Type B pancreatic cell (in vitro differentiated cells): ENCODE measurements around the gene UBE3A. TPM values are rescaled to one million over a fixed set of nuclear protein-coding genes. Genes with fewer than 3 reads are reported as not detected.

ENCODE experiments used
- DNase-seq: peaks from one replicate; pipeline ENCODE4 v3.0.0; 2021; ENCODE audit warnings: mixed read lengths; ENCODE audit not compliant: unreplicated experiment; ENCODE audit errors: extremely low spot score
- H3K27ac Mint-ChIP-seq: 2 replicates; pipeline ENCODE4 v1.8.0; 2021; ENCODE audit warnings: mild to moderate bottlenecking, mixed read lengths
- H3K27me3 Mint-ChIP-seq: 2 replicates; pipeline ENCODE4 v1.8.0; 2021; ENCODE audit warnings: mixed read lengths
- H3K36me3 Mint-ChIP-seq: 2 replicates; pipeline ENCODE4 v1.8.0; 2021; ENCODE audit warnings: mixed read lengths
- H3K4me1 Mint-ChIP-seq: one replicate; pipeline ENCODE4 v1.8.0; 2021; ENCODE audit warnings: mixed read lengths; ENCODE audit not compliant: unreplicated experiment
- H3K4me3 Mint-ChIP-seq: 2 replicates; pipeline ENCODE4 v1.8.0; 2021; ENCODE audit warnings: mild to moderate bottlenecking, mixed read lengths
- H3K9me3 Mint-ChIP-seq: 2 replicates; pipeline ENCODE4 v1.8.0; 2021; ENCODE audit warnings: mixed read lengths
- CTCF ChIP-seq: fragments of 200-600 bp; sonication (generic); conservative IDR thresholded peaks from 2 replicates; pipeline ENCODE4 v1.5.0; 2021; ENCODE audit warnings: antibody characterized with exemption, mild to moderate bottlenecking
- total RNA-seq: library from RNA; stranded (reverse); gene quantifications from 2 replicates; pipeline ENCODE4 v1.2.1, GENCODE V29; 2021; ENCODE audit warnings: low replicate concordance

UBE3A gene
- total RNA-seq, 1 donor from 2014 or later = 89.0 TPM

DNA sequence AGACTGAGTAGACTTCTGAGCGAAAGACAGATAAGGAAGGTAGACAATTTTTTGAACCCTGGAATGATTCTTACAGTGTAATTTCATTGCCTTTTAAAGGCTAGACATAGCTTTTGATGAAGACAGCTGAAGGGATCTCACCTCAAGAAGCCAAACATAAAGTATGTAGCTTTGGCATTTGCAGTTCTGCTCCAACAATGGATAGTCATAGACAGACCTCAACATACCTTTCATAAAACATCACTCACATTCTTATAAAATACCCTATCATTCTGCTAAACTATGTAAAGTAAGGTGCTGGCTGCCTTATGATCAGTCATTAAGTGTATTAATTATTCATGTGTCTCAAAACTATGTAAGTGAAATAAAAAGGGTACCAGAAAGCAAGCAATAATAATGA lies 70.0 kb downstream of the UBE3A start:
- H3K27ac Mint-ChIP-seq = no peak overlapping the region

GRCh38 chr15:25366058-25366457 lies 72.8 kb downstream of the UBE3A start:
- H3K4me3 Mint-ChIP-seq = no peak overlapping the region
- H3K4me1 Mint-ChIP-seq = no peaks in the 10 kb centered on the region
- no peaks in the 10 kb centered on the region for H3K27me3 Mint-ChIP-seq
- TF ChIP-seq CTCF = no peak
- peaks cover 27% of the 10 kb centered on the region for H3K36me3 Mint-ChIP-seq
- no peak overlapping the region for H3K27ac Mint-ChIP-seq
- no peak for DNase-seq
- no peaks in the 10 kb centered on the region for H3K9me3 Mint-ChIP-seq

More for the DNA sequence above, 70.0 kb downstream of the UBE3A start:
- Mint-ChIP-seq H3K9me3 (no peaks in the 10 kb centered on the region), H3K36me3 (peaks cover 38% of the 10 kb centered on the region), H3K27me3 (no peaks in the 10 kb centered on the region), H3K4me3 (no peak overlapping the region), H3K4me1 (no peaks in the 10 kb centered on the region)
- DNase-seq = no peak
- TF ChIP-seq CTCF = no peak

DNA sequence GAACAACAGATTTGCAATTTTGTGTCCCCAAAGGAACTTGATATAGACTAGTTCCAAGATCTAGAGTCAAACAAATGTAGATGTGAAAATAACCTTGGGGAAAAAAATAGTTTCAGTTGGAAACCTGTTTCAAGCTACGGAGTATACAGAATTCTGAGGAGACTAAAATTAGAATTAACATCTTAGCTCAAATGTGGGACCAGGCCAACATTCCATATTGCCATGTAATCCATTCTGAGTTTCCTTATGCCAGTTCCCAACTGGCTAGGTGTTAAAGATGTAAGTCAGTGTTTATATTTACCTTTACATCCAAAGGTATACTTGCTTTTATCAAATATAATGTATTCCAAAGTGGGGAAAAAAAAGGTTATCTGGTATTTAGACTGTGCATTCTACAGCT lies 76.3 kb downstream of the UBE3A start:
- H3K27me3 Mint-ChIP-seq = no peaks in the 10 kb centered on the region
- H3K36me3 Mint-ChIP-seq = peaks cover 27% of the 10 kb centered on the region
- no peaks in the 10 kb centered on the region for H3K9me3 Mint-ChIP-seq
- no peaks in the 10 kb centered on the region for H3K4me1 Mint-ChIP-seq
- no peak overlapping the region for H3K4me3 Mint-ChIP-seq
- no peak for TF ChIP-seq CTCF
- DNase-seq = no peak
- H3K27ac Mint-ChIP-seq = no peak overlapping the region

DNA sequence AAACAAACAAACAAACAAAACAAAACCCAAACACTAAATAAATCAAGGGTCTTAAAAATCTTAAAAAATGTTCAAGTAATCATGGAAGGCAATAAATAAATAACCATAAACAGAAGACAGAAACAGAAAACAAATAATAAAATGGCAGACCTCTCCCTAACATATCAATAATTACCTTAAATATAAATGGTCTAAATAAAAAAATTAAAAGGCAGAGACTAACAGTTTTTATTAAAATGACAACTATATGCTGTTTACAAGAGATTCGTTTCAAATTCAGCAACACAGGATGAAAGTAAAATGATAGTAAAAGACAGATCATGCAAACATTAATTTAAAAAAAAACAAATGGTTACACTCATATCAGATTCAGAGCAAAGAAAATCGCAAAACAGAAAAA lies 91.1 kb downstream of the UBE3A start:
- Mint-ChIP-seq H3K27ac (no peak overlapping the region), H3K36me3 (peaks cover 60% of the 10 kb centered on the region), H3K27me3 (no peaks in the 10 kb centered on the region), H3K9me3 (peaks cover 15% of the 10 kb centered on the region), H3K4me1 (no peaks in the 10 kb centered on the region), H3K4me3 (no peak overlapping the region)
- DNase-seq = no peak
- TF ChIP-seq CTCF = no peak

- H3K36me3 Mint-ChIP-seq = peaks cover 69% of the 10 kb centered on the region
- H3K27me3 Mint-ChIP-seq = no peaks in the 10 kb centered on the region
- H3K27ac Mint-ChIP-seq = no peak overlapping the region
- H3K4me1 Mint-ChIP-seq = no peaks in the 10 kb centered on the region
- no peak for DNase-seq
- peaks cover 15% of the 10 kb centered on the region for H3K9me3 Mint-ChIP-seq
- no peak for TF ChIP-seq CTCF
- H3K4me3 Mint-ChIP-seq = no peak overlapping the region
Measured at GRCh38 chr15:25346371-25346770, 92.5 kb downstream of the UBE3A start.

- Mint-ChIP-seq H3K9me3 (peaks cover 15% of the 10 kb centered on the region), H3K27me3 (no peaks in the 10 kb centered on the region), H3K4me3 (no peak overlapping the region), H3K36me3 (peaks cover 66% of the 10 kb centered on the region), H3K4me1 (no peaks in the 10 kb centered on the region), H3K27ac (no peak overlapping the region)
- DNase-seq = no peak
- TF ChIP-seq CTCF = peak; percentile 25
Measured at GRCh38 chr15:25345943-25346342, 92.9 kb downstream of the UBE3A start.
